Spleen (tissue), 11 donors: ENCODE measurements around the gene PMPCA. TPM values are rescaled to one million over a fixed set of nuclear protein-coding genes. Genes with fewer than 3 reads are reported as not detected.

Source experiments
- DNase-seq: peaks from one replicate; pipeline ENCODE4 v3.0.0-alpha.2; 2020
- H3K27ac ChIP-seq, 8 donors: fragments of 200-600 bp; sonication (generic) in 7 of 8; 1 replicate in 4 of 8; 2 replicates in 4 of 8; pipeline versions ENCODE4 v1.5.0 to v1.8.0; 2016 to 2021; ENCODE audit warnings: inconsistent platforms in 4 of 8, mild to moderate bottlenecking in 4 of 8, moderate library complexity in 1 of 8
- H3K27me3 ChIP-seq, 7 donors: fragments of 200-600 bp; sonication (generic) in 6 of 7; replicated peaks in 1 of 7; 1 replicate in 4 of 7; 2 replicates in 3 of 7; pipeline versions ENCODE4 v1.5.0 to v1.8.0; 2016 to 2021; ENCODE audit warnings: inconsistent platforms in 3 of 7, mild to moderate bottlenecking in 1 of 7
- H3K36me3 ChIP-seq, 6 donors: fragments of 200-600 bp; sonication (generic) in 5 of 6; 1 replicate in 4 of 6; 2 replicates in 2 of 6; pipeline versions ENCODE4 v1.5.0 to v1.8.0; 2016 to 2021; ENCODE audit warnings: inconsistent platforms in 2 of 6
- H3K4me1 ChIP-seq, 6 donors: fragments of 200-600 bp; sonication (generic) in 5 of 6; 1 replicate in 3 of 6; 2 replicates in 3 of 6; pipeline versions ENCODE4 v1.5.0 to v1.8.0; 2016 to 2021; ENCODE audit warnings: inconsistent platforms in 3 of 6
- H3K4me3 ChIP-seq, 8 donors: fragments of 200-600 bp; sonication (generic) in 7 of 8; 1 replicate in 4 of 8; 2 replicates in 4 of 8; pipeline versions ENCODE4 v1.5.0 to v1.8.0; 2016 to 2021; ENCODE audit warnings: inconsistent platforms in 4 of 8, mild to moderate bottlenecking in 4 of 8, moderate library complexity in 2 of 8
- H3K9me3 ChIP-seq, 8 donors: fragments of 200-600 bp; sonication (generic) in 7 of 8; 1 replicate in 4 of 8; 2 replicates in 4 of 8; pipeline versions ENCODE4 v1.5.0 to v1.8.0; 2016 to 2021; ENCODE audit warnings: inconsistent platforms in 4 of 8
- CTCF ChIP-seq, 11 experiments: fragments of 200-600 bp in 7 of 11; fragments of 450-650 bp in 4 of 11; sonication (generic) in 4 of 11; IDR thresholded peaks in 8 of 11; conservative IDR thresholded peaks in 3 of 11; 1 replicate in 7 of 11; 2 replicates in 4 of 11; pipeline versions ENCODE4 v1.4.0 to v1.8.0; 2016 to 2021; ENCODE audit warnings: antibody characterized with exemption in 11 of 11, inconsistent platforms in 4 of 11, mild to moderate bottlenecking in 1 of 11
- POLR2A ChIP-seq, 3 donors: fragments of 450-650 bp; IDR thresholded peaks; one replicate each; pipeline ENCODE4 v1.5.1; 2017; ENCODE audit warnings: antibody characterized with exemption in 3 of 3, mild to moderate bottlenecking in 1 of 3
- POLR2AphosphoS5 ChIP-seq, 3 donors: sonication (generic); formaldehyde crosslinking; IDR thresholded peaks; one replicate each; pipeline ENCODE4 v1.5.1; 2017; ENCODE audit warnings: antibody characterized with exemption in 3 of 3
- WGBS, 5 donors: extraction: QIAGEN DNeasy Blood & Tissue Kit in 3 of 5; methylation state at CpG; one replicate each; pipeline versions ENCODE4 v1.1.5 to v1.1.7; 2013 to 2018; 5-methylcytosine and 5-hydroxymethylcytosine counted together
- intact Hi-C: fragments of 100-400 bp; cut with DNase I; formaldehyde crosslinking; loops from one replicate; pipeline ENCODE4 v1.15.0; 2023; ENCODE audit warnings: low total_unique reads
- polyA plus RNA-seq, 3 donors: library from polyadenylated mRNA; stranded (reverse); fragments of 200-250 nt; gene quantifications; one replicate each; pipeline ENCODE4 v1.2.1, GENCODE V29; 2013
- total RNA-seq, 7 donors: library from RNA; depleted of rRNA in 3 of 7; stranded (reverse); fragments of >200 nt in 3 of 7; fragmentation: NEBNext Ultra II Directional in 4 of 7; extraction: Animal tissue kit (Norgen Biotek cat#: 25700) in 4 of 7; gene quantifications; one replicate each; pipeline versions ENCODE4 v1.1.0 to v1.2.1, GENCODE V29; 2016 to 2021
- donor health status: healthy with polysubstance abuse.
- donor health status: DM: no; HTN: no; CAD: no; lungs with moderate emphysema.
- donor health status: DM: no; HTN: no; CAD: no.
- donor health status: Bipolar disorder and iron deficiency.
- donor health status: healthy.
- donor health status: DM: no; HTN: no; CAD: no.
- donor health status: DM: yes; HTN: yes; CAD: no.

Gene PMPCA
- total and polyA plus RNA-seq, 10 donors = 36.8 to 56.2 (median 47.1) TPM

GRCh38 chr9:136362450-136362784, 48.0 kb upstream of the PMPCA start:
- H3K36me3 ChIP-seq = peaks cover 0 to 62% (median 13%) of the 10 kb centered on the region in 6 donors
- intact Hi-C loops = no loop called here
- H3K27ac ChIP-seq = peak overlapping the region in 6 of 8 donors; percentile 94 to 99 (median 98)
- WGBS, 5 donors = 85 to 97% (median 93%) methylated on average over 2 to 6 of the region's 6 CpGs
- TF ChIP-seq POLR2A (IDR thresholded peaks at IDR 0.05) = no peak
- H3K9me3 ChIP-seq = no peaks in the 10 kb centered on the region
- DNase-seq = peak; percentile 87
- peak overlapping the region in 1 of 8 donors; percentile 100 for H3K4me3 ChIP-seq
- H3K4me1 ChIP-seq = peaks cover 5 to 64% (median 37%) of the 10 kb centered on the region in 6 donors
- H3K27me3 ChIP-seq = peaks cover 0 to 9% (median 0%) of the 10 kb centered on the region in 7 donors

- peak; percentile 98 for DNase-seq
- Histone ChIP-seq H3K27ac (peak within 1 kb of the TSS; percentile 87 to 99 (median 96)), H3K4me1 (peaks cover 5 to 64% (median 37%) of the 10 kb centered on the region in 6 donors), H3K4me3 (peak within 1 kb of the TSS; percentile 89 to 100 (median 96)), H3K27me3 (peaks cover 0 to 9% (median 0%) of the 10 kb centered on the region in 7 donors), H3K9me3 (no peaks in the 10 kb centered on the region), H3K36me3 (peaks cover 0 to 62% (median 10%) of the 10 kb centered on the region in 6 donors)
- intact Hi-C loops = no loop called here
- 0 to 4% (median 1%) methylated on average over 16 to 97 of the region's 97 CpGs for WGBS, 5 donors
- TF ChIP-seq POLR2AphosphoS5 (IDR thresholded peaks at IDR 0.05) (peak; percentile 86 to 91 (median 90)), CTCF (IDR thresholded peaks at IDR 0.05 in 8 of 11, conservative IDR thresholded peaks at IDR 0.05 in 3 of 11) (peak; percentile 96 to 100 (median 99)), POLR2A (IDR thresholded peaks at IDR 0.05) (peak in 2 of 3 donors; percentile 38 to 70)
Measured at GRCh38 chr9:136363106-136363948, 47.1 kb upstream of the PMPCA start, which contains the start of gene DNLZ. Gene DNLZ (minus strand): TSS chr9:136363744. CDS start chr9:136363714, 30 bp downstream.

- H3K27me3 ChIP-seq = peaks cover 0 to 9% (median 0%) of the 10 kb centered on the region in 7 donors
- TF ChIP-seq POLR2A (IDR thresholded peaks at IDR 0.05) (no peak), CTCF (IDR thresholded peaks at IDR 0.05 in 8 of 11, conservative IDR thresholded peaks at IDR 0.05 in 3 of 11) (peak in 6 of 11 experiments; percentile 2 to 81 (median 53))
- DNase-seq = peak; percentile 90
- WGBS, 5 donors = 40 to 59% (median 48%) methylated on average over 19 to 54 of the region's 54 CpGs
- peaks cover 5 to 64% (median 37%) of the 10 kb centered on the region in 6 donors for H3K4me1 ChIP-seq
- peaks cover 0 to 62% (median 10%) of the 10 kb centered on the region in 6 donors for H3K36me3 ChIP-seq
- H3K27ac ChIP-seq = peak overlapping the region in 4 of 8 donors; percentile 94 to 99 (median 98)
- H3K9me3 ChIP-seq = no peaks in the 10 kb centered on the region
- intact Hi-C loops = no loop called here
- H3K4me3 ChIP-seq = peak overlapping the region in 6 of 8 donors; percentile 89 to 100 (median 97)
Measured at GRCh38 chr9:136363949-136364748, 46.3 kb upstream of the PMPCA start.

- WGBS, 5 donors = 74 to 85% (median 80%) methylated on average over 23 to 31 of the region's 31 CpGs
- Histone ChIP-seq H3K27me3 (peaks cover 0 to 9% (median 0%) of the 10 kb centered on the region in 7 donors), H3K27ac (peak overlapping the region in 7 of 8 donors; percentile 3 to 77 (median 55)), H3K9me3 (no peaks in the 10 kb centered on the region), H3K4me3 (peak overlapping the region in 1 of 8 donors; percentile 4), H3K4me1 (peaks cover 5 to 61% (median 37%) of the 10 kb centered on the region in 6 donors), H3K36me3 (peaks cover 0 to 62% (median 12%) of the 10 kb centered on the region in 6 donors)
- DNase-seq = no peak
- TF ChIP-seq POLR2AphosphoS5 (IDR thresholded peaks at IDR 0.05) (peak in 1 of 3 donors; percentile 49), POLR2A (IDR thresholded peaks at IDR 0.05) (no peak)
- intact Hi-C loops = no loop called here
Measured at GRCh38 chr9:136364942-136365774, 45.3 kb upstream of the PMPCA start.
